ENCODE data around the gene SLCO1C1.

Gene SLCO1C1

DNA sequence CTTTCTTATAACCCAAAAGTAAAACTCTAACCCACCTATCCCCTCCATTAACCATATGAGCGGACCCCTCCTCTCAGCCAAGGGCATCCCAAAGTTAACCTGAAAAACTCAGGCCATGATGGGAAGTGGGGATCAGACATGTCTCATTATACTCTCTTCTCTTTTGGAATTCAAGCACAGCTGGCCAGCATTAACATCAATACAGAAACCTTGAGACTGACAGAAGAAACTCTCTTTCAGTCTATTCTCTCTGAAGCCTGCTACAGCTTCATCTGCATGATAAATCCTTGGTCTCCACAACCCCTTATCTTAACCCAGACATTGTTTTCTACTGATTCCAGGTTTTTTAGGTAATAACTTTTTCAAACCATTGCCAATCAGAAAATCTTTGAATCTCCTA lies 97.8 kb downstream of the SLCO1C1 start:
- Histone ChIP-seq H3K4me3 (no peak overlapping the region), H3K27me3 (no peaks in the 10 kb centered on the region), H3K9ac (no peak overlapping the region), H3K36me3 (no peaks in the 10 kb centered on the region), H3K27ac (no peak overlapping the region), H3K4me1 (no peaks in the 10 kb centered on the region), H3K9me3 (replicated peaks in 1 of 11) (no peaks in the 10 kb centered on the region), H3K4me2 (no peak overlapping the region), H4K20me1 (no peaks in the 10 kb centered on the region)
- no peak for TF ChIP-seq Cebpa-rat (IDR thresholded peaks at IDR 0.05)

DNA sequence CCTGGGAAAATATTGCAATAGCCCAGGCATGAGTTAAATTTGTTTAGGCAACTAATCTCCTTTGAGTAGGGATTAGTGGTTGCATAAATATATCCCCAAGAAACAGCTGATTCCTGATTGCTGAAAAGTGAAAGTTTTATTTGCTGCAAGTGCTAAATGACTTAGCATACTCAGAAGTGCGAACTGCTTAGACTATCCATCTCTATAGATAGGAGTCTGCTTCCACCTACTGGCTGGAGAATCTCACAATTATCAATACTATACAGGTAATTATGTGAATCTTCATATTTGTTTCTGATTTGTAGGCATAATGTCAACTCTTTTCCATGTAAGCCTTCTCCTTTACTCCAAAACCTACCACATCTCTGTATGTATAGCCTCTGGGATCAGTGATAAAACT lies 103.4 kb downstream of the SLCO1C1 start:
- no peak for TF ChIP-seq Cebpa-rat (IDR thresholded peaks at IDR 0.05)
- no peaks in the 10 kb centered on the region for H3K9me3 ChIP-seq (replicated peaks in 1 of 11)
- H3K36me3 ChIP-seq: no peaks in the 10 kb centered on the region
- no peak overlapping the region for H3K27ac ChIP-seq
- H3K9ac ChIP-seq: no peak overlapping the region
- H4K20me1 ChIP-seq: no peaks in the 10 kb centered on the region
- H3K27me3 ChIP-seq: no peaks in the 10 kb centered on the region
- H3K4me2 ChIP-seq: no peak overlapping the region
- H3K4me3 ChIP-seq: no peak overlapping the region
- H3K4me1 ChIP-seq: no peaks in the 10 kb centered on the region

DNA sequence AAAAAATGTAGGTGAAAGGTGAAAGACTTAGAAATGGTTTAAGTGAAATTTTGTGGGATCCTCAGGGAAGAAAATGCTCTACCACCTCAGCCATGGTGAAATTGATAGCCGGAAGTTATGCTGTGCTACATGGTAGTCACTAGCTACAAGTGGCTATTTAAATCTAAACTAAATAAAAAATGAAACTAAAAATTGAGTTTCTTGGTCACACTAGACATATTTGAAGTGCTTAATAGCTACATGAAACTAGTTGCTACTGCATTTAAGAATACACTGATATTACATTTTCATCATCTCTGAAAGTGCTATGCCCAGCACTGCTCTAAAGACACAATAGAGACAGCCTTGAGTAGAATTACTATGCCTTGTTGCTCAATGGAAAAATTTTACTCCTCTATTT lies 105.0 kb downstream of the SLCO1C1 start:
- Histone ChIP-seq H3K9ac (no peak overlapping the region), H3K36me3 (no peaks in the 10 kb centered on the region), H3K4me2 (no peak overlapping the region), H3K4me3 (no peak overlapping the region), H3K9me3 (replicated peaks in 1 of 11) (no peaks in the 10 kb centered on the region), H3K27me3 (no peaks in the 10 kb centered on the region), H4K20me1 (no peaks in the 10 kb centered on the region), H3K27ac (no peak overlapping the region), H3K4me1 (no peaks in the 10 kb centered on the region)
- TF ChIP-seq Cebpa-rat (IDR thresholded peaks at IDR 0.05): no peak

DNA sequence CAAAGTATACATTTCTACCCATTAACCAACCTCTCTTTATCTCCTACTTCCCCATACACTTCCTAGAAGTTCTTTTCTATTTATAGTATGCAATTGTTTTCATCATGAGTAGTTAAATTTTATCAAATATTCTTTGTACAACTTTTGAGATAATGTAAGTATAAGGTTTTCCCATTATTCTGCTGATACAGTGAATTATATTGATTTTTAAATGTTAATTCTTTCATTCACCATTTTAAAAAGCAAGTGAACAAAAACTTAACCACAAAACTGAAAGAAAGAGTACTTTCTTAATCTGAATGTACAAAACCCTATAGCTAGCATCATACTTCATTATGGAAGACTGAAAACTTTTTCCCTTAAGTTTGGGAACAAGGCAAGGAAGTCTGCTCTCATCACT lies 105.9 kb downstream of the SLCO1C1 start:
- H4K20me1 ChIP-seq: no peaks in the 10 kb centered on the region
- no peak for TF ChIP-seq Cebpa-rat (IDR thresholded peaks at IDR 0.05)
- H3K27me3 ChIP-seq: no peaks in the 10 kb centered on the region
- no peaks in the 10 kb centered on the region for H3K4me1 ChIP-seq
- H3K9me3 ChIP-seq (replicated peaks in 1 of 11): 0 out of 22 replicates have a peak, but pooled peaks cover 0 to 2% (median 0%) of the 10 kb centered on the region in 11 experiments
- H3K36me3 ChIP-seq: no peaks in the 10 kb centered on the region
- H3K4me3 ChIP-seq: no peak overlapping the region
- H3K27ac ChIP-seq: no peak overlapping the region
- H3K9ac ChIP-seq: no peak overlapping the region
- H3K4me2 ChIP-seq: no peak overlapping the region
